HepG2 (cell line): ENCODE data around the gene NFE2L2. TPM values are rescaled to one million over a fixed set of nuclear protein-coding genes. Genes with fewer than 3 reads are reported as not detected.
A peak's percentile ranks its signal among the peaks of the same experiment; 100 is the strongest.

Experiments used
- AGO1 ChIP-seq: fragments of 200-400 bp; formaldehyde crosslinking; IDR thresholded peaks from 2 replicates; pipeline ENCODE4 v1.6.1; 2017; ENCODE audit warnings: mild to moderate bottlenecking, low read depth, low read length, moderate library complexity; ENCODE audit not compliant: poor library complexity, severe bottlenecking
- CHD4 ChIP-seq: fragments of 200-600 bp; sonication (generic); IDR thresholded peaks from 2 replicates; pipeline ENCODE4 v1.7.0; 2017; ENCODE audit warnings: mild to moderate bottlenecking, low read length, borderline replicate concordance
- HNRNPK ChIP-seq: fragments of 200-400 bp; formaldehyde crosslinking; IDR thresholded peaks from 2 replicates; pipeline ENCODE4 v1.6.1; 2018; ENCODE audit warnings: low read length, low read depth, moderate library complexity, mild to moderate bottlenecking; ENCODE audit not compliant: poor library complexity, severe bottlenecking
- HNRNPUL1 ChIP-seq: fragments of 200-400 bp; formaldehyde crosslinking; IDR thresholded peaks from 2 replicates; pipeline ENCODE4 v1.6.1; 2017; ENCODE audit warnings: low read depth, mild to moderate bottlenecking, low read length, moderate library complexity
- HOXA3 ChIP-seq: sonication (generic); formaldehyde crosslinking; IDR thresholded peaks from 2 replicates; pipeline ENCODE4 v1.5.0; 2020; ENCODE audit warnings: missing genetic modification reagents
- KMT2A ChIP-seq: sonication (generic); formaldehyde crosslinking; IDR thresholded peaks from 2 replicates; pipeline ENCODE4 v1.4.0; 2020; ENCODE audit warnings: missing genetic modification reagents
- TARDBP ChIP-seq: sonication (generic); formaldehyde crosslinking; IDR thresholded peaks from 2 replicates; pipeline ENCODE4 v1.8.0; 2022; ENCODE audit warnings: mild to moderate bottlenecking, missing genetic modification reagents
- TBL1XR1 ChIP-seq: fragments of 150-350 bp; IDR thresholded peaks from 2 replicates; pipeline ENCODE4 v1.6.1; 2014; ENCODE audit warnings: borderline replicate concordance, low read length; ENCODE audit not compliant: partially characterized antibody
- TCF7 ChIP-seq: sonication (generic); IDR thresholded peaks from 2 replicates; pipeline ENCODE4 v1.6.1; 2016; ENCODE audit warnings: antibody characterized with exemption, low read depth
- ZBTB43 ChIP-seq: sonication (generic); formaldehyde crosslinking; conservative IDR thresholded peaks from 2 replicates; pipeline ENCODE4 v1.4.0; 2020; ENCODE audit warnings: missing genetic modification reagents
- ZNF280B ChIP-seq: sonication (generic); formaldehyde crosslinking; IDR thresholded peaks from 2 replicates; pipeline ENCODE4 v1.5.0; 2020; ENCODE audit warnings: missing genetic modification reagents, mild to moderate bottlenecking, borderline replicate concordance
- ZNF335 ChIP-seq: sonication (generic); formaldehyde crosslinking; IDR thresholded peaks from 2 replicates; pipeline ENCODE4 v1.4.0; 2020; ENCODE audit warnings: missing genetic modification reagents
- ZNF350 ChIP-seq: sonication (generic); formaldehyde crosslinking; IDR thresholded peaks from 2 replicates; pipeline ENCODE4 v1.4.0; 2020; ENCODE audit warnings: mild to moderate bottlenecking, low read depth, missing genetic modification reagents, borderline replicate concordance
- ZNF44 ChIP-seq: sonication (generic); formaldehyde crosslinking; IDR thresholded peaks from 2 replicates; pipeline ENCODE4 v1.5.1; 2020; ENCODE audit warnings: mild to moderate bottlenecking, missing genetic modification reagents
- ZNF619 ChIP-seq: sonication (generic); formaldehyde crosslinking; IDR thresholded peaks from 2 replicates; pipeline ENCODE4 v1.4.0; 2020; ENCODE audit warnings: mild to moderate bottlenecking, missing genetic modification reagents
- ZNF703 ChIP-seq: sonication (generic); formaldehyde crosslinking; IDR thresholded peaks from 2 replicates; pipeline ENCODE4 v1.5.1; 2020; ENCODE audit warnings: missing genetic modification reagents, mild to moderate bottlenecking, moderate library complexity, borderline replicate concordance
- ZNF841 ChIP-seq: sonication (generic); formaldehyde crosslinking; IDR thresholded peaks from 2 replicates; pipeline ENCODE4 v1.8.1; 2023; ENCODE audit warnings: missing genetic modification reagents, borderline replicate concordance
- polyA plus RNA-seq, 8 experiments: library from polyadenylated mRNA; depleted of rRNA in 3 of 8; stranded (reverse) in 7 of 8; unstranded in 1 of 8; fragments of >200 nt; fragmentation: Illumina TruSeq in 4 of 8; extraction: Trizol in 4 of 8; gene quantifications; 2 replicates each; pipeline versions ENCODE4 v1.2.1 to v1.2.3, GENCODE V29; 2011 to 2016; ENCODE audit warnings: low read depth in 4 of 8, missing spikeins in 1 of 8, mixed read lengths in 1 of 8; ENCODE audit not compliant: insufficient read depth in 1 of 8
- total RNA-seq, 5 experiments: library from RNA; depleted of rRNA; stranded (reverse); fragments of >200 nt; fragmentation: Illumina TruSeq; extraction: Trizol; gene quantifications; 2 replicates each; pipeline ENCODE4 v1.2.3, GENCODE V29; 2016; ENCODE audit warnings: low read depth in 1 of 5
- TF ChIP-seq, protein P1 (sequence below): sonication (generic); formaldehyde crosslinking; conservative IDR thresholded peaks from 2 replicates; pipeline ENCODE4 v1.8.0; 2022; ENCODE audit warnings: missing genetic modification reagents
- TF ChIP-seq, protein P2 (sequence below): sonication (generic); formaldehyde crosslinking; IDR thresholded peaks from 2 replicates; pipeline ENCODE4 v1.4.0; 2020; ENCODE audit warnings: missing genetic modification reagents, borderline replicate concordance
- TF ChIP-seq, protein P3 (sequence below): sonication (generic); formaldehyde crosslinking; IDR thresholded peaks from 2 replicates; pipeline ENCODE4 v1.4.0; 2020; ENCODE audit warnings: low read depth, mild to moderate bottlenecking, missing genetic modification reagents

NFE2L2 gene
- total and polyA plus RNA-seq, 2 of the 13 experiments (the other 11 are each of a cell fraction or from before 2014, with no cell fraction given) = 84.6 to 215 TPM

- peak; percentile 95; the same call in 1 of the 2 replicates for TF ChIP-seq ZNF619
- TF ChIP-seq HNRNPK = no peak
- peak; percentile 91 for TF ChIP-seq AGO1
- TF ChIP-seq, protein P1, sequence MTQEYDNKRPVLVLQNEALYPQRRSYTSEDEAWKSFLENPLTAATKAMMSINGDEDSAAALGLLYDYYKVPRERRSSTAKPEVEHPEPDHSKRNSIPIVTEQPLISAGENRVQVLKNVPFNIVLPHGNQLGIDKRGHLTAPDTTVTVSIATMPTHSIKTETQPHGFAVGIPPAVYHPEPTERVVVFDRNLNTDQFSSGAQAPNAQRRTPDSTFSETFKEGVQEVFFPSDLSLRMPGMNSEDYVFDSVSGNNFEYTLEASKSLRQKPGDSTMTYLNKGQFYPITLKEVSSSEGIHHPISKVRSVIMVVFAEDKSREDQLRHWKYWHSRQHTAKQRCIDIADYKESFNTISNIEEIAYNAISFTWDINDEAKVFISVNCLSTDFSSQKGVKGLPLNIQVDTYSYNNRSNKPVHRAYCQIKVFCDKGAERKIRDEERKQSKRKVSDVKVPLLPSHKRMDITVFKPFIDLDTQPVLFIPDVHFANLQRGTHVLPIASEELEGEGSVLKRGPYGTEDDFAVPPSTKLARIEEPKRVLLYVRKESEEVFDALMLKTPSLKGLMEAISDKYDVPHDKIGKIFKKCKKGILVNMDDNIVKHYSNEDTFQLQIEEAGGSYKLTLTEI (CRISPR knock-in tag) = no peak
- TF ChIP-seq ZBTB43 (CRISPR knock-in tag) = peak; percentile 47; the same call in 1 of the 2 replicates
- TF ChIP-seq ZNF44 (CRISPR knock-in tag) = peak; percentile 79
- peak; percentile 98 for TF ChIP-seq TARDBP (CRISPR knock-in tag)
- peak; percentile 71 for TF ChIP-seq TCF7
- TF ChIP-seq ZNF280B (CRISPR knock-in tag) = peak; percentile 96
- TF ChIP-seq CHD4 = no peak
- TF ChIP-seq, protein P2, sequence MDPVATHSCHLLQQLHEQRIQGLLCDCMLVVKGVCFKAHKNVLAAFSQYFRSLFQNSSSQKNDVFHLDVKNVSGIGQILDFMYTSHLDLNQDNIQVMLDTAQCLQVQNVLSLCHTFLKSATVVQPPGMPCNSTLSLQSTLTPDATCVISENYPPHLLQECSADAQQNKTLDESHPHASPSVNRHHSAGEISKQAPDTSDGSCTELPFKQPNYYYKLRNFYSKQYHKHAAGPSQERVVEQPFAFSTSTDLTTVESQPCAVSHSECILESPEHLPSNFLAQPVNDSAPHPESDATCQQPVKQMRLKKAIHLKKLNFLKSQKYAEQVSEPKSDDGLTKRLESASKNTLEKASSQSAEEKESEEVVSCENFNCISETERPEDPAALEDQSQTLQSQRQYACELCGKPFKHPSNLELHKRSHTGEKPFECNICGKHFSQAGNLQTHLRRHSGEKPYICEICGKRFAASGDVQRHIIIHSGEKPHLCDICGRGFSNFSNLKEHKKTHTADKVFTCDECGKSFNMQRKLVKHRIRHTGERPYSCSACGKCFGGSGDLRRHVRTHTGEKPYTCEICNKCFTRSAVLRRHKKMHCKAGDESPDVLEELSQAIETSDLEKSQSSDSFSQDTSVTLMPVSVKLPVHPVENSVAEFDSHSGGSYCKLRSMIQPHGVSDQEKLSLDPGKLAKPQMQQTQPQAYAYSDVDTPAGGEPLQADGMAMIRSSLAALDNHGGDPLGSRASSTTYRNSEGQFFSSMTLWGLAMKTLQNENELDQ = 0 out of 2 replicates have a peak, but pooled peaks have one; percentile 60
- peak; percentile 99 for TF ChIP-seq KMT2A (CRISPR knock-in tag)
- TF ChIP-seq ZNF350 (CRISPR knock-in tag) = peak; percentile 98
- TF ChIP-seq HNRNPUL1 = peak; percentile 70; the same call in 1 of the 2 replicates
- peak; percentile 93 for TF ChIP-seq TBL1XR1
- peak; percentile 88; the same call in 1 of the 2 replicates for TF ChIP-seq ZNF335 (CRISPR knock-in tag)
- TF ChIP-seq ZNF841 (CRISPR knock-in tag) = no peak
- TF ChIP-seq, protein P3, sequence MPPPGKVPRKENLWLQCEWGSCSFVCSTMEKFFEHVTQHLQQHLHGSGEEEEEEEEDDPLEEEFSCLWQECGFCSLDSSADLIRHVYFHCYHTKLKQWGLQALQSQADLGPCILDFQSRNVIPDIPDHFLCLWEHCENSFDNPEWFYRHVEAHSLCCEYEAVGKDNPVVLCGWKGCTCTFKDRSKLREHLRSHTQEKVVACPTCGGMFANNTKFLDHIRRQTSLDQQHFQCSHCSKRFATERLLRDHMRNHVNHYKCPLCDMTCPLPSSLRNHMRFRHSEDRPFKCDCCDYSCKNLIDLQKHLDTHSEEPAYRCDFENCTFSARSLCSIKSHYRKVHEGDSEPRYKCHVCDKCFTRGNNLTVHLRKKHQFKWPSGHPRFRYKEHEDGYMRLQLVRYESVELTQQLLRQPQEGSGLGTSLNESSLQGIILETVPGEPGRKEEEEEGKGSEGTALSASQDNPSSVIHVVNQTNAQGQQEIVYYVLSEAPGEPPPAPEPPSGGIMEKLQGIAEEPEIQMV (CRISPR knock-in tag) = peak; percentile 76; the same call in 1 of the 2 replicates
- TF ChIP-seq HOXA3 (CRISPR knock-in tag) = peak; percentile 96
- no peak; the same call in 1 of the 2 replicates for TF ChIP-seq ZNF703 (CRISPR knock-in tag)
Measured at GRCh38 chr2:177263451-177264208, 897 bp downstream of the NFE2L2 start (continued).
